Endothelial cell of umbilical vein (primary cell): ENCODE results near the gene HTR3E. TPM values are rescaled to one million over a fixed set of nuclear protein-coding genes. Genes with fewer than 3 reads are reported as not detected.

Source experiments
- BruUV-seq: library from RNA; stranded (reverse); fragments of 400-500 nt; replicated peaks from 2 replicates; lab custom pipeline; 2021; lab: Mats Ljungman, UMichigan
- CTCF ChIA-PET: fragments of 300-600, 350-600 bp; sonication (Branson Sonifier 250); formaldehyde crosslinking; loops from one replicate; lab custom pipeline; 2021; ENCODE audit warnings: antibody characterized with exemption, inconsistent platforms; lab: Charles Lee
- POLR2A ChIA-PET: fragments of 300-600, 350-600 bp; sonication (Branson Sonifier 250); formaldehyde crosslinking; loops from one replicate; lab custom pipeline; 2021; ENCODE audit warnings: antibody characterized with exemption, inconsistent platforms; lab: Charles Lee
- DNase-seq: peaks from one replicate; pipeline ENCODE4 v3.0.0-alpha.2; 2011; ENCODE audit warnings: low read depth, low spot score
- FAIRE-seq: peaks from 2 replicates; lab custom pipeline; 2011; peaks lifted over from hg19 to GRCh38; lab: Jason Lieb, UNC
- H2AFZ ChIP-seq: 2 replicates; pipeline ENCODE4 v1.6.0; 2012; ENCODE audit warnings: low read depth, low read length, control low read depth, inconsistent platforms
- H3K27ac ChIP-seq: 2 replicates; pipeline ENCODE4 v1.5.1; 2011; ENCODE audit warnings: low read depth, mild to moderate bottlenecking, control low read depth, low read length, moderate library complexity; ENCODE audit not compliant: insufficient read depth
- H3K27me3 ChIP-seq, 2 experiments: 2 replicates each; pipeline versions ENCODE4 v1.6.0 to v1.6.1; 2011; ENCODE audit warnings: low read length in 2 of 2, mixed read lengths in 1 of 2; ENCODE audit not compliant: control insufficient read depth in 2 of 2, insufficient read depth in 2 of 2
- H3K36me3 ChIP-seq, 2 experiments: 2 replicates in 1 of 2; 3 replicates in 1 of 2; pipeline ENCODE4 v1.5.1; 2011; ENCODE audit warnings: low read length in 2 of 2, mild to moderate bottlenecking in 1 of 2, moderate library complexity in 1 of 2; ENCODE audit not compliant: control insufficient read depth in 2 of 2, insufficient read depth in 2 of 2; ENCODE audit errors: extremely low read depth in 1 of 2
- H3K4me1 ChIP-seq: 3 replicates; pipeline ENCODE4 v1.5.1; 2011; ENCODE audit warnings: mild to moderate bottlenecking, low read length; ENCODE audit not compliant: control insufficient read depth, insufficient read depth; ENCODE audit errors: extremely low read depth
- H3K4me2 ChIP-seq: 2 replicates; pipeline ENCODE4 v1.6.1; 2011; ENCODE audit warnings: low read length, control low read depth, mixed read lengths; ENCODE audit not compliant: insufficient read depth
- H3K4me3 ChIP-seq, 3 experiments: fragments of 200-600 bp in 1 of 3; sonication (generic), shearing (Covaris generic) in 1 of 3; replicated peaks in 1 of 3; 2 replicates each; pipeline ENCODE4 v1.5.1; 2011 to 2016; ENCODE audit warnings: control low read depth in 3 of 3, low read length in 3 of 3, mild to moderate bottlenecking in 2 of 3, inconsistent platforms in 1 of 3, low read depth in 1 of 3, moderate library complexity in 1 of 3; ENCODE audit not compliant: insufficient read depth in 1 of 3
- H3K79me2 ChIP-seq: 2 replicates; pipeline ENCODE4 v1.6.0; 2012; ENCODE audit warnings: low read length, inconsistent platforms; ENCODE audit not compliant: control insufficient read depth, insufficient read depth
- H3K9ac ChIP-seq: replicated peaks from 2 replicates; pipeline ENCODE3; 2011; ENCODE audit warnings: low read length, control low read depth; ENCODE audit not compliant: insufficient read depth; ENCODE audit errors: extremely low read depth
- H3K9me1 ChIP-seq: replicated peaks from 3 replicates; pipeline ENCODE4 v1.6.0; 2011; ENCODE audit warnings: mild to moderate bottlenecking, low read length; ENCODE audit not compliant: control insufficient read depth, insufficient read depth; ENCODE audit errors: extremely low read depth
- H3K9me3 ChIP-seq: replicated peaks from 2 replicates; pipeline ENCODE4 v1.5.1; 2012; ENCODE audit warnings: low read length, inconsistent platforms; ENCODE audit not compliant: control insufficient read depth, insufficient read depth
- H4K20me1 ChIP-seq: replicated peaks from 2 replicates; pipeline ENCODE3; 2011; ENCODE audit warnings: mild to moderate bottlenecking, low read length; ENCODE audit not compliant: control insufficient read depth, insufficient read depth; ENCODE audit errors: extremely low read depth
- EZH2 ChIP-seq: IDR thresholded peaks from 2 replicates; pipeline ENCODE4 v1.6.1; 2012; ENCODE audit warnings: borderline replicate concordance, low read depth, mild to moderate bottlenecking, moderate library complexity, low read length, inconsistent platforms; ENCODE audit not compliant: severe bottlenecking
- FOS ChIP-seq: IDR thresholded peaks from 2 replicates; pipeline ENCODE4 v1.6.1; 2011; ENCODE audit warnings: mild to moderate bottlenecking, low read length, moderate library complexity, borderline replicate concordance; ENCODE audit not compliant: insufficient read depth
- GATA2 ChIP-seq: IDR thresholded peaks from 2 replicates; pipeline ENCODE4 v1.7.0; 2011; ENCODE audit warnings: low read depth, mild to moderate bottlenecking, moderate library complexity, mixed read lengths, low read length; ENCODE audit not compliant: insufficient read length, insufficient read depth
- JUN ChIP-seq: IDR thresholded peaks from 2 replicates; pipeline ENCODE4 v1.6.1; 2011; ENCODE audit warnings: borderline replicate concordance, low read depth; ENCODE audit not compliant: insufficient read length, insufficient read depth
- MYC ChIP-seq: IDR thresholded peaks from one replicate; pipeline ENCODE4 v1.6.1; 2011; ENCODE audit warnings: mild to moderate bottlenecking, low read depth, low read length
- POLR2A ChIP-seq: IDR thresholded peaks from 2 replicates; pipeline ENCODE4 v1.6.1; 2012; ENCODE audit warnings: low read depth, mild to moderate bottlenecking, control low read depth, low read length
- POLR2AphosphoS5 ChIP-seq: IDR thresholded peaks from 2 replicates; pipeline ENCODE4 v1.6.1; 2012; ENCODE audit warnings: low read depth, mild to moderate bottlenecking, control low read depth, low read length, moderate library complexity; ENCODE audit not compliant: insufficient read depth
- dilution Hi-C: fragments of 300-500 bp; cut with MboI; formaldehyde crosslinking; loops from one replicate; pipeline ENCODE4 v1.15.0; 2019; ENCODE audit warnings: low sequenced_read_pairs; ENCODE audit not compliant: extremely low pct_ligation_motif_present
- intact Hi-C: fragments of 100-400 bp; cut with micrococcal nuclease; formaldehyde crosslinking; loops from one replicate; pipeline ENCODE4 v1.10.0; 2022
- polyA plus RNA-seq, 4 experiments: library from polyadenylated mRNA; depleted of rRNA in 3 of 4; stranded (reverse) in 3 of 4; unstranded in 1 of 4; fragments of >200 nt; gene quantifications; 2 replicates each; pipeline versions ENCODE4 v1.2.1 to v1.2.3, GENCODE V29; 2011 to 2012; ENCODE audit warnings: missing spikeins in 1 of 4
- total RNA-seq: library from RNA; stranded (reverse); gene quantifications from 2 replicates; pipeline ENCODE4 v1.2.3, GENCODE V29; 2021
- TF ChIP-seq, protein P1 (sequence below), 2 donors: IDR thresholded peaks; 1 replicate in 1 of 2; 2 replicates in 1 of 2; pipeline ENCODE4 v1.5.1; 2011; ENCODE audit warnings: low read length in 2 of 2, mild to moderate bottlenecking in 2 of 2, moderate library complexity in 2 of 2, control low read depth in 1 of 2, inconsistent platforms in 1 of 2, low read depth in 1 of 2; ENCODE audit not compliant: insufficient read depth in 1 of 2; ENCODE audit errors: extremely low read depth in 1 of 2
- TF ChIP-seq, protein P2 (sequence below): IDR thresholded peaks from 2 replicates; pipeline ENCODE4 v1.6.1; 2011; ENCODE audit not compliant: insufficient read depth, insufficient read length

HTR3E gene
- total and polyA plus RNA-seq, 2 donors (not counting 3 experiments of a cell fraction or from before 2014, with no cell fraction given) = not detected

DNA sequence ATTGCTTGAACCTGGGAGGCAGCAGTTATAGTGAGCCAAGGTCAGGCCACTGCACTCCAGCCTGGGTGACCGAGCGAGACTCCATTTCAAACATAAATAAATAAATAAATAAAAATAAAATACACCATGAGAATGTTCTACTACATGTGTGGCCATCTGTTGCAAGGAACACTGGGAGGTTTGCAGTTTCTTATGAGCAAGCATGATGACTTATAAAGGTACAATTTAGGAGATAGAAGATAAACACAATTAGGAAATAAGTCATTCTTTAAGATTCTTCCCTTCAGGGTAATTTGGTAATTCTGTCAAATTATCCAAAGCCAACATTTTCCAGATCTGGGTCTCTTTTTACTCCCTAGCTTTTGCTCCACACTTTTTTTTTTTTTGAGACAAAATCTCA lies 30.7 kb upstream of the HTR3E start:
- H3K4me3 ChIP-seq = no peak overlapping the region
- dilution Hi-C loops = no loop called here
- no peak for FAIRE-seq
- H3K36me3 ChIP-seq = no peaks in the 10 kb centered on the region
- no peak for DNase-seq
- no peaks in the 10 kb centered on the region for H3K4me1 ChIP-seq
- no peaks in the 10 kb centered on the region for H3K9me3 ChIP-seq
- BruUV-seq = no TSS peak
- H3K4me2 ChIP-seq = no peak overlapping the region
- no peak for TF ChIP-seq EZH2
- TF ChIP-seq, protein P1, sequence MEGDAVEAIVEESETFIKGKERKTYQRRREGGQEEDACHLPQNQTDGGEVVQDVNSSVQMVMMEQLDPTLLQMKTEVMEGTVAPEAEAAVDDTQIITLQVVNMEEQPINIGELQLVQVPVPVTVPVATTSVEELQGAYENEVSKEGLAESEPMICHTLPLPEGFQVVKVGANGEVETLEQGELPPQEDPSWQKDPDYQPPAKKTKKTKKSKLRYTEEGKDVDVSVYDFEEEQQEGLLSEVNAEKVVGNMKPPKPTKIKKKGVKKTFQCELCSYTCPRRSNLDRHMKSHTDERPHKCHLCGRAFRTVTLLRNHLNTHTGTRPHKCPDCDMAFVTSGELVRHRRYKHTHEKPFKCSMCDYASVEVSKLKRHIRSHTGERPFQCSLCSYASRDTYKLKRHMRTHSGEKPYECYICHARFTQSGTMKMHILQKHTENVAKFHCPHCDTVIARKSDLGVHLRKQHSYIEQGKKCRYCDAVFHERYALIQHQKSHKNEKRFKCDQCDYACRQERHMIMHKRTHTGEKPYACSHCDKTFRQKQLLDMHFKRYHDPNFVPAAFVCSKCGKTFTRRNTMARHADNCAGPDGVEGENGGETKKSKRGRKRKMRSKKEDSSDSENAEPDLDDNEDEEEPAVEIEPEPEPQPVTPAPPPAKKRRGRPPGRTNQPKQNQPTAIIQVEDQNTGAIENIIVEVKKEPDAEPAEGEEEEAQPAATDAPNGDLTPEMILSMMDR (IDR thresholded peaks at IDR 0.05; ENCODE audit: extremely low read depth in 1 of 2, insufficient read depth in 1 of 2, low read depth in 1 of 2, low read length in 2 of 2) = no peak
- no peak for TF ChIP-seq POLR2AphosphoS5
- TF ChIP-seq JUN = no peak
- no peak for TF ChIP-seq FOS
- TF ChIP-seq MYC = no peak
- no peak for TF ChIP-seq POLR2A
- no peak for TF ChIP-seq GATA2
- TF ChIP-seq, protein P2, sequence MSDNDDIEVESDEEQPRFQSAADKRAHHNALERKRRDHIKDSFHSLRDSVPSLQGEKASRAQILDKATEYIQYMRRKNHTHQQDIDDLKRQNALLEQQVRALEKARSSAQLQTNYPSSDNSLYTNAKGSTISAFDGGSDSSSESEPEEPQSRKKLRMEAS = no peak
- peaks cover 0 to 8% of the 10 kb centered on the region in 2 experiments for H3K27me3 ChIP-seq
- intact Hi-C loops = no loop called here
- CTCF ChIA-PET = no interaction called here
- H2AFZ ChIP-seq = no peak overlapping the region
- POLR2A ChIA-PET = no interaction called here
- no peaks in the 10 kb centered on the region for H4K20me1 ChIP-seq
- no peaks in the 10 kb centered on the region for H3K79me2 ChIP-seq
- H3K9ac ChIP-seq = no peak overlapping the region
- H3K27ac ChIP-seq = no peak overlapping the region
- no peaks in the 10 kb centered on the region for H3K9me1 ChIP-seq
